HS-27A (cell line): ENCODE measurements around the gene BRAF.
"Not testable (repeated sequence)": the region's sequence is repeated elsewhere in the genome, so short reads cannot be mapped to it uniquely, and the experiment has no call there.

Source experiments
- DNase-seq: peaks from one replicate; pipeline ENCODE4 v3.0.0-alpha.2; 2012; ENCODE audit warnings: low read depth, missing footprints

BRAF gene

GRCh38 chr7:140771826-140772225 lies 152.9 kb downstream of the BRAF start:
- DNase-seq, result no peak

DNA sequence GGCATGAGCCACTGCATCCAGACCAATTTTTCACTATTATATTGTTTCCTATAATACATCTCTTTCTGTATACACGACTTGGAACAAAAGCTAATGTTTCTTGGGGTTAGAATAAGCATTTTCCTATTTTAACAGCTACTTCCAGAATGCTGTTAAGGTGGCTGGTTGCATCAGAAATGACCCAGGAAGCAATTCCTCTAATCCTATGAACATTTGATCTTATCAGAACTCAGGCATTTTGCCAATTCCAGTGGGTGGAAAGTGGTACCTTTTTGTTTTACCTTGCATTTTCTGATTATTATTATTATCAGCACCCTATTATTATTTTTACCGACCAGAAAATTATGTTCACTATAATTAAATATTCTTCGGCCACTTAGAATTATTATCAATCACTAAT lies 154.9 kb downstream of the BRAF start:
- DNase-seq, result no peak

GRCh38 chr7:140767418-140767817 lies 157.3 kb downstream of the BRAF start:
- no peak for DNase-seq

GRCh38 chr7:140765441-140765840 lies 159.3 kb downstream of the BRAF start:
- DNase-seq, result not testable (repeated sequence)

GRCh38 chr7:140763166-140763565 lies 161.6 kb downstream of the BRAF start:
- not testable (repeated sequence) for DNase-seq

- not testable (repeated sequence) for DNase-seq
Observed at GRCh38 chr7:140761375-140761774, 163.4 kb downstream of the BRAF start.

DNA sequence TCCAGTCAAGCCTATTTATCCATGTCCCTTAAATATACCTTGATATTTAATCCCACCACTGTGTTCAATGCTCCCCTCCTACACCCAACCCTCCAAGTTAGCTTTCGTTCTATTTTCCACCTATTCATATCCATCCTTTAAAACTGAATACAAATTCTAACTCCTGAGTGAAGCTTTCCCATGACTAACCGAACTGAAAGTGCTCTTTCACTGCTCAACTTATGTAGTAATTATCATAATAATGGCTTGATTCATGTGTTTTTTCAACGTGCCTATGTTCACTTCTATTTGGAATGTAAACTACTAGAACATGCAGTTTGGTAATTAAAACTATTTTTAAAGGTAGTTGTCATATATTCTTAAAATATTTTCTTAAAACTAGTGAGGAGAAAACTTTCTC lies 170.2 kb downstream of the BRAF start:
- DNase-seq, result no peak

DNA sequence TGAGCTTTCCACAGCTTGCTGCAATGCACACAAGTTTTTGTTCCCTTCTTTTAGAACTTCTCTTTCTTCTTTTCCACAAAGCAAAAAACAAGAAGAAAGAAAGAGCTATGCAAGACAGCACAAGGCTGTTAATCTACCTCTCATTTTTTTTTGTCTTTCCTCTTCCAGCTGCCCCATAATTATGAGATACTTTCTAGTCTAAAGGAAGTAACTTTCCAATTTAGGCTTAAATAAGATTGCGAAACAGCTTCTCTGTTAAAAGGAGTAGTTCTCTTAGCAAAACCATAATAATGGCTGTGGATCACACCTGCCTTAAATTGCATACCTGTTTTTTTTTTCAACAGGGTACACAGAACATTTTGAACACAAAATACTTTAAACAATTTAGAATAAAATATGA lies 172.2 kb downstream of the BRAF start:
- DNase-seq, result no peak

DNA sequence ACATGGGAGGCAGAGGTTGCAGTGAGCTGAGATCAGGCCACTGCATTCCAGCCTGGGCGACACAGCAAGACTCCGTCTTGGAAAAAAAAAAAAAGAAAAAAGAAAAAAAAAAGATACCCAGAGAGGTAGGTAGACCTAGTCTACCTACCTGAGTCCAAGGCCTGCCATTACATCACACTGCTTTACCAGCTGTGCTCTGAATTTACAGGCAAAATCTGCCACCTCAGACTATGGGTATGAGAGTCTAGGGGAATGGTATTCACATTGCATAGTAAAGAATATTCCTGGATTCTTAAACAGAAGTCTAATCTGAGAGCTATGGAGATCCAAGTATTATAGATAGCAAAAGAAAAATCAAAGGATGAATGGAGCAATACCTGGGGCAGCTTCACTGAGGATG lies 178.0 kb downstream of the BRAF start:
- no peak for DNase-seq

GRCh38 chr7:140745266-140746058 lies 179.3 kb downstream of the BRAF start:
- DNase-seq, result no peak

- no peak for DNase-seq
Observed at GRCh38 chr7:140744005-140744404, 180.7 kb downstream of the BRAF start.

DNA sequence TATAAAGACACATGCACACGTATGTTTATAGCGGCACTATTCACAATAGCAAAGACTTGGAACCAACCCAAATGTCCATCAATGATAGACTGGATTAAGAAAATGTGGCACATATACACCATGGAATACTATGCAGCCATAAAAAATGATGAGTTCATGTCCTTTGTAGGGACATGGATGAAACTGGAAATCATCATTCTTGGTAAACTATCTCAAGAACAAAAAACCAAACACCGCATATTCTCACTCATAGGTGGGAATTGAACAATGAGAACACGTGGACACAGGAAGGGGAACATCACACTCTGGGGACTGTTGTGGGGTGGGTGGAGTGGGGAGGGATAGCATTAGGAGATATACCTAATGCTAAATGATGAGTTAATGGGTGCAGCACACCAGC lies 181.5 kb downstream of the BRAF start:
- not testable (repeated sequence) for DNase-seq

DNA sequence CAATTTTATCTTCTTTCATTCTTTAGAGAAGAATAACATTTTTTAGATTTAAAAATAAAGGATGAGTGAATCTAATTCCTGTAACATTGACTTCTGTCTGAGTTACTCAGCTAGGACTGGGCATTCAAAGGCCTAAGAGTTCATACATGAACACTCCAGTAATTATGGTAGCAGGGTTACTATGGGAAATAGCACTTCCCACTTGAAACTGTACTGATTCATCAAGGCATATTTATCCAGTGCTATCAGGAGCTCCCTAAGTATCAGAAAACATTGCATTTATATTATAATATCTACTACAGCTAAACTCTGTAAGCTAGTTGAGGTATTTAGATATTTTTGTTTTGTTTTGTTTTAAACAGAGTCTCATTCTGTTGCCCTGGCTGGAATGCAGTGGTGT lies 186.4 kb downstream of the BRAF start:
- DNase-seq, result no peak

GRCh38 chr7:140734729-140735128 lies 190.0 kb downstream of the BRAF start:
- DNase-seq, result no peak

DNA sequence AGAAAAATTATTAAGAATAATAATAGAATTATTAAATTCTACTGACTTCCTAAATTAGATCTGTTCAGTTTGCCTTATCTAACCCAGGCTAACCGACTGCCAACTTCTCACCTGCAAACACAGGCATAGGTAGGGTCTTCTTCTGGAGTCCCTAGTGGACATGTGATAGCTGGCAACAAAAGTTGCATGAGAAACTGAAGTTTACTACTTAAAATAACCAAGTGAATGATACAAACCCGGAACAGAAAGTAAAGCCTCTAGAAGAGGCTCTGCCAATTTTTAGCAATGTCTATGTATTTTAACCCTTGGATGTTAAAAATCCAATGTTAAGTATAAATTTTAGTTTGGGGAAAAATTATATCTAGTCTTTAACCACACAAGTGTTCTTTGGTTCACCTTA lies 190.6 kb downstream of the BRAF start:
- DNase-seq, result no peak

- DNase-seq, result no peak
Observed at GRCh38 chr7:140732416-140732815, 192.3 kb downstream of the BRAF start.

- no peak for DNase-seq
Observed at GRCh38 chr7:140726281-140726680, 198.4 kb downstream of the BRAF start.

DNA sequence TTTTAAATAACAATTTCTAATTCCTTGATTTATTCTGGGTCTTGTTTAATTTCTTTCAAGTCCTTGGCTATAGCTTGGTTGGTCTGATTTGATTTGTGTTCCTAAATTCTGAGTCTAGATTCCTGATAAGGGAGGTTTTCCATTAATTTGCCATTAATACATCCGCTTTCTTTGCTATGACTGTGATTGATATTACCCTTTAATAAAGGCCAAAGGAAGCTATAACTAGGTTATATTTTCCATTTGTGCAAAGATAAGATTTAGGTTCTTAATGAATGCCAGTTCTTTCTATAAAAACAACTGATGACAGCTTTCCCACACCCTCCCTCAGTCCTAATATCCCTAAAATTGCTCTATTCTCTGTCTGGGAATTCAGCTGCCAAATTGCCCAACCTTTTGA lies 200.0 kb downstream of the BRAF start:
- no peak for DNase-seq

DNA sequence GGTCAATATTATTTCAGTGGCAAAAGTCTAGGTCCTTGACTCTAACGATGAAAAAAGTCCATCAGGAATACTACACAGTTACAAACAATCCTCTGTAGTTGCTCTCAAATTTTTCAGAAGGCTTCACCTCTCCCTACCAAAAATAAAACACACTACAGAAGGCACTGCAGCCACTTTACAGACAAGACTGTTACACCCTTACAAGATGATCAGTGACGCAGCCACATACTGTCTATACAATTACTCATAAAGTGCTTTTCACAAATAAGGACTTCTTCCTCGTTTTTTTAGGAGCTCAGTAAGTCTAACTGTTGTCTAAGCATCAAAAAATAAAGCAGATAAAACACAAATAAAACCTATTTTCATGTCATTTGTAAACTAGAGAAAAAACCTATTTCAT lies 201.2 kb downstream of the BRAF start:
- DNase-seq, result no peak

DNA sequence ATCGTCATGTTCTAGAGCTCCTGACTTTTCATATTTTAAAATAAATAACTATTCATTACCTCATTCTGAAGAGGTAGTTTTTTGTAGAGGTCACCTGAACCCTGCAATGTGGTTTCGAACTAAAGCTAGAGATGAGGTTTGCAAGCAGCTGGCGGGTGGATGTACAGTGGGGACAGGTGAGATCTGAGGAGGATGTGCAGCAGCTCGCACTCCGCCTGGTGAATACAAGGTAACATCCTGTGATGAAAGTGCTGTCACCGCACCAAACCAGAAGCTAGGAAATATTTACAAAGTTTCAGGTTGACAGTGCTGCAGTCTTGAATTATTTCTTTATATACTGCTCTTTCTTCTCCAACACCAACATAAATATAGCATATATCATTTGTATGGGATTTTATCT lies 201.7 kb downstream of the BRAF start:
- DNase-seq, result no peak

GRCh38 chr7:140722254-140722653 lies 202.5 kb downstream of the BRAF start:
- no peak for DNase-seq

GRCh38 chr7:140719721-140720120 lies 205.0 kb downstream of the BRAF start:
- no peak for DNase-seq

DNA sequence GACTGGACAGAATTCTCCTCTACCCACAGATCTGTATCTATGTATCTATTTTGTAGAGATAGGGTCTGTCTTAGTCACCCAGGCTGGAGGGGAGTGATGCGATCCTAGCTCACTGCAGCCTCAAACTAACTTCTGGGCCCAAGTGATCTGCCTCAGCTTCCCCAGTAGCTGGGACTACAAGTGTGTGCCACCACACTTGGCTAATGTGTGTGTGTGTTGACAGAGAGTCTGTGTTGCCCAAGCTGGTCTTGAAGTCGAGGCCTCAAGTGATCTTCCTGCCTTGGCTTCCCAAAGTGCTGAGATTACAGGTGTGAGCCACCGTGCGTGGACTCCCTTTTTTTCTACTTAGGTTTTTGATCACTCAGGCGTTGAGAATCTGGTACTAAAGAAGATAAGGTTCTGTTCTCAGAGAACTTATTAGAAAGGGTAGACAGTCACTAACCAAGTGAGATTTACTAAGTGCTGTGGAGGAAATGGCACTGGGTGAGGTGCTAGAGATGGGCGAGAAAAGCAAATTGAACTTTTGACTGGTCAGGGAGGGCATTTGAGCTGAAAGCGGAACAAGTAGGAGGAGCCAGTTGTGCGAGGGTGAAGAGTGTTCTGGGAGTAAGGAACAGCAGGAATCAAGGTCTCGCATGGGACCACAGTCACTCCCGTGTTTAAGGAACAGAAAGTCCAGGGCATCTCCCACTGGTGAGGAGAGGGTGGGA lies 210.2 kb downstream of the BRAF start:
- no peak for DNase-seq

- DNase-seq, result not testable (repeated sequence)
Observed at GRCh38 chr7:140712392-140712791, 212.3 kb downstream of the BRAF start.
